Endometrium (tissue), 2 donors: ENCODE measurements around the gene NSD2.
"Not testable (repeated sequence)": the region's sequence is repeated elsewhere in the genome, so short reads cannot be mapped to it uniquely, and the experiment has no call there.

ENCODE experiments used
- FAIRE-seq: peaks from 2 replicates; lab custom pipeline; 2012; peaks lifted over from hg19 to GRCh38; lab: Jason Lieb, UNC
- donor health status: control.
- donor health status: control.

The NSD2 gene

GRCh38 chr4:1870578-1871443 lies at the start of gene NSD2:
Gene NSD2, plus strand, starts transcription at chr4:1871393. Its CDS starts 29,262 bp downstream, at chr4:1900655.
- no peak for FAIRE-seq

- no peak for FAIRE-seq
Observed at GRCh38 chr4:1821679-1822567, 49.3 kb upstream of the NSD2 start.

- FAIRE-seq = no peak
Observed at GRCh38 chr4:1822568-1823544, 48.3 kb upstream of the NSD2 start.

GRCh38 chr4:1823545-1823932 lies 47.7 kb upstream of the NSD2 start:
- no peak for FAIRE-seq

- no peak for FAIRE-seq
Observed at GRCh38 chr4:1824746-1825145, 46.4 kb upstream of the NSD2 start.

GRCh38 chr4:1825326-1825725 lies 45.9 kb upstream of the NSD2 start:
- FAIRE-seq = no peak

- no peak for FAIRE-seq
Observed at GRCh38 chr4:1826531-1827350, 44.5 kb upstream of the NSD2 start.

GRCh38 chr4:1830234-1830633 lies 41.0 kb upstream of the NSD2 start:
- FAIRE-seq = no peak

GRCh38 chr4:1830642-1831228 lies 40.5 kb upstream of the NSD2 start:
- no peak for FAIRE-seq

GRCh38 chr4:1831331-1831730 lies 39.9 kb upstream of the NSD2 start:
- FAIRE-seq = no peak

- no peak for FAIRE-seq
Observed at GRCh38 chr4:1832690-1833089, 38.5 kb upstream of the NSD2 start.

- FAIRE-seq = no peak
Observed at GRCh38 chr4:1833307-1834046, 37.7 kb upstream of the NSD2 start.

GRCh38 chr4:1834047-1834775 lies 37.0 kb upstream of the NSD2 start:
- FAIRE-seq = no peak

GRCh38 chr4:1835836-1836235 lies 35.4 kb upstream of the NSD2 start:
- FAIRE-seq = not testable (repeated sequence)

- no peak for FAIRE-seq
Observed at GRCh38 chr4:1836650-1837049, 34.5 kb upstream of the NSD2 start.

- no peak for FAIRE-seq
Observed at GRCh38 chr4:1837069-1837468, 34.1 kb upstream of the NSD2 start.

- no peak for FAIRE-seq
Observed at GRCh38 chr4:1839282-1839681, 31.9 kb upstream of the NSD2 start.

GRCh38 chr4:1841201-1841886 lies 29.8 kb upstream of the NSD2 start:
- FAIRE-seq = no peak

- FAIRE-seq = no peak
Observed at GRCh38 chr4:1841887-1842210, 29.3 kb upstream of the NSD2 start.
